ENCODE results near the gene CD72.

Gene CD72

DNA sequence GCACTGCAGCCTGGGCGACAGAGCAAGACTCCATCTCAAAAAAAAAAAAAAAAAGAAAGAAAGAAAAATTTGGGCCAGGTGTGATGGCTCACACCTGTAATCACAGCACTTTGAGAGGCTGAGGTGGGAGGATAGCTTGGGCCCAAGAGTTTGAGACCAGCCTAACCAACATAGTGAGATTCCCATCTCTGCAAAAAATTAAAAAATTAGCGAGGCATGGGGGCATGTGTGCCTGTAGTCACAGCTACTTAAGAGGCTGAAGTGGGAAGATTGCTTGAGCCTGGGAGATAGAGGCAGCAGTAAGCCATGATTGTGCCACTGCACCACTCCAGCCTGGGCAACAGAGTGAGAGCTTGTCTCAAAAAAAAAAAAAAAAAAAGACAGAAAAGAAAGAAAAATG lies 35.4 kb upstream of the CD72 start:
- TF ChIP-seq MYC (IDR thresholded peaks at IDR 0.05; ENCODE audit: low read depth, low read length) (no peak), CTCF (IDR thresholded peaks at IDR 0.05; ENCODE audit: low read depth, low read length) (no peak), MAX (IDR thresholded peaks at IDR 0.05; ENCODE audit: low read depth, low read length) (no peak), POLR2A (IDR thresholded peaks at IDR 0.05; ENCODE audit: extremely low read depth, insufficient read length) (no peak)
- DNase-seq (ENCODE audit: low read depth) = no peak
- no peak overlapping the region for H3K4me3 ChIP-seq (ENCODE audit: low read depth, low read length)

GRCh38 chr9:35652829-35653209 lies 34.6 kb upstream of the CD72 start:
- H3K4me3 ChIP-seq (ENCODE audit: low read depth, low read length) = no peak overlapping the region
- no peak for DNase-seq (ENCODE audit: low read depth)

GRCh38 chr9:35651956-35652828 lies 34.0 kb upstream of the CD72 start:
- peak; percentile 81 for DNase-seq (ENCODE audit: low read depth)
- H3K4me3 ChIP-seq (ENCODE audit: low read depth, low read length) = no peak overlapping the region
- TF ChIP-seq MYC (IDR thresholded peaks at IDR 0.05; ENCODE audit: low read depth, low read length) (no peak), POLR2A (IDR thresholded peaks at IDR 0.05; ENCODE audit: extremely low read depth, insufficient read length) (no peak), MAX (IDR thresholded peaks at IDR 0.05; ENCODE audit: low read depth, low read length) (no peak), CTCF (IDR thresholded peaks at IDR 0.05; ENCODE audit: low read depth, low read length) (no peak)

More at GRCh38 chr9:35652829-35653209, 34.6 kb upstream of the CD72 start:
- TF ChIP-seq MAX (IDR thresholded peaks at IDR 0.05; ENCODE audit: low read depth, low read length) (no peak), MYC (IDR thresholded peaks at IDR 0.05; ENCODE audit: low read depth, low read length) (no peak), CTCF (IDR thresholded peaks at IDR 0.05; ENCODE audit: low read depth, low read length) (no peak), POLR2A (IDR thresholded peaks at IDR 0.05; ENCODE audit: extremely low read depth, insufficient read length) (no peak)

GRCh38 chr9:35650341-35651158 lies 32.3 kb upstream of the CD72 start, which contains the start of gene SIT1:
Gene SIT1 (minus strand): TSS chr9:35650931. CDS start chr9:35650853, 78 bp downstream.
- TF ChIP-seq MAX (IDR thresholded peaks at IDR 0.05; ENCODE audit: low read depth, low read length) = no peak
- TF ChIP-seq MYC (IDR thresholded peaks at IDR 0.05; ENCODE audit: low read depth, low read length) = no peak
- peak within 1 kb of the TSS; percentile 17 for H3K4me3 ChIP-seq (ENCODE audit: low read depth, low read length)
- DNase-seq (ENCODE audit: low read depth) = peak; percentile 25

- no peak for TF ChIP-seq CTCF (IDR thresholded peaks at IDR 0.05; ENCODE audit: low read depth, low read length)
- no peak for TF ChIP-seq POLR2A (IDR thresholded peaks at IDR 0.05; ENCODE audit: extremely low read depth, insufficient read length)
- TF ChIP-seq MAX (IDR thresholded peaks at IDR 0.05; ENCODE audit: low read depth, low read length) = 0 out of 2 replicates have a peak, but pooled peaks have one; percentile 15
- DNase-seq (ENCODE audit: low read depth) = peak; percentile 95
- H3K4me3 ChIP-seq (ENCODE audit: low read depth, low read length) = peak overlapping the region; percentile 17
These were observed 31.5 kb upstream of the CD72 start for GRCh38 chr9:35649431-35650340.

Measured in NB4 (cell line).